Heart right ventricle (tissue), 16 donors: Measurements from ENCODE around the gene BFSP2. TPM values are rescaled to one million over a fixed set of nuclear protein-coding genes. Genes with fewer than 3 reads are reported as not detected.
"Not testable (repeated sequence)": the region's sequence is repeated elsewhere in the genome, so short reads cannot be mapped to it uniquely, and the experiment has no call there.

Experiments
- ATAC-seq, 8 donors: fragments of 200-7000 bp; cut with Tn5 transposase; one replicate each; pipeline ENCODE4 v1.9.1; 2020; ENCODE audit warnings: mild to moderate bottlenecking in 8 of 8, moderate library complexity in 8 of 8, moderate number of reproducible peaks in 1 of 8
- DNase-seq, 2 donors: peaks; one replicate each; pipeline ENCODE4 v3.0.0-alpha.2; 2020
- H3K27ac ChIP-seq, 10 donors: fragments of 200-600 bp; sonication (generic) in 2 of 10; one replicate each; pipeline versions ENCODE4 v1.5.0 to v1.8.0; 2020 to 2022; ENCODE audit warnings: mild to moderate bottlenecking in 3 of 10
- H3K27me3 ChIP-seq, 7 donors: fragments of 200-600 bp; one replicate each; pipeline ENCODE4 v1.8.0; 2021 to 2022; ENCODE audit warnings: mild to moderate bottlenecking in 2 of 7
- H3K36me3 ChIP-seq, 9 donors: fragments of 200-600 bp; sonication (generic) in 1 of 9; one replicate each; pipeline versions ENCODE4 v1.5.0 to v1.8.0; 2020 to 2022; ENCODE audit warnings: mild to moderate bottlenecking in 2 of 9
- H3K4me1 ChIP-seq, 9 donors: fragments of 200-600 bp; sonication (generic) in 1 of 9; one replicate each; pipeline versions ENCODE4 v1.5.0 to v1.8.0; 2020 to 2022; ENCODE audit warnings: mild to moderate bottlenecking in 4 of 9
- H3K4me3 ChIP-seq, 10 donors: fragments of 200-600 bp; sonication (generic) in 2 of 10; one replicate each; pipeline versions ENCODE4 v1.5.0 to v1.8.0; 2020 to 2022; ENCODE audit warnings: mild to moderate bottlenecking in 7 of 10, moderate library complexity in 2 of 10
- H3K9me3 ChIP-seq, 11 donors: fragments of 200-600 bp in 10 of 11; sonication (generic) in 2 of 11; one replicate each; pipeline versions ENCODE4 v1.5.0 to v1.8.0; 2013 to 2022; ENCODE audit warnings: mild to moderate bottlenecking in 2 of 11, control low read depth in 1 of 11, moderate library complexity in 1 of 11
- CTCF ChIP-seq, 9 donors: fragments of 200-600 bp; sonication (generic) in 2 of 9; IDR thresholded peaks; one replicate each; pipeline versions ENCODE4 v1.5.0 to v1.8.0; 2021 to 2022; ENCODE audit warnings: antibody characterized with exemption in 9 of 9, mild to moderate bottlenecking in 5 of 9, moderate library complexity in 1 of 9
- WGBS, 2 donors: extraction: QIAGEN DNeasy Blood & Tissue Kit; methylation state at CpG; one replicate each; pipeline ENCODE4 v1.1.7; 2013; ENCODE audit warnings: inconsistent platforms in 1 of 2; 5-methylcytosine and 5-hydroxymethylcytosine counted together
- intact Hi-C, 10 donors: fragments of 100-400 bp; cut with DNase I; formaldehyde crosslinking; loops; one replicate each; pipeline versions ENCODE4 v1.11.1 to v1.14.2; 2022
- polyA plus RNA-seq, 2 donors: library from polyadenylated mRNA; stranded (reverse); fragments of 200-250 nt; gene quantifications; one replicate each; pipeline ENCODE4 v1.2.3, GENCODE V29; 2013
- total RNA-seq, 10 donors: library from RNA; stranded (reverse); fragmentation: NEBNext Ultra II Directional in 3 of 10; extraction: Animal tissue kit (Norgen Biotek cat#: 25700) in 3 of 10; gene quantifications; one replicate each; pipeline versions ENCODE4 v1.2.1 to v1.2.4, GENCODE V29; 2021 to 2023
- donor health status: Arrhythmogenic right ventricular cardiomyopathy.
- donor health status: ischemic (EF 13 %, LVEDD 7.1; RV severe dilation, severe dysfunction).
- donor health status: healthy with polysubstance abuse.
- donor health status: DM: no; HTN: yes; CAD: no.
- donor health status: DM: no; HTN: no; CAD: no.
- donor health status: ischemic (EF 25% LVEDD 6.9; RV normal size, moderate dysfunction).
- donor health status: ischemic (EF 25% LVEDD 5.7; RV mildly dilated, moderate dysfunction).
- donor health status: healthy.
- donor health status: DM: yes; HTN: yes; CAD: no.
- donor health status: Ischemic cardiomyopathy.
- donor health status: ischemic (EF 35%, LVEDD 5.7; RV mildly dilated, moderate dysfunction).
- donor health status: nonischemic (EF 11% LVEDD 7.7; RV severe dilation, severe dysfunction).
- donor health status: DM: yes; HTN: yes; CAD: no.
- donor health status: PGD.
- donor health status: ischemic (EF 29% LVEDD 5.4; RV normal size, mild dysfunction).
- donor health status: nonischemic (EF 23%, LVEDD 6.1; RV moderate dilation, normal function).

BFSP2 gene
- total and polyA plus RNA-seq, 12 donors: 0.17 TPM; not detected in 11

GRCh38 chr3:133477487-133477886, 77.6 kb downstream of the BFSP2 start:
- DNase-seq (no peak), ATAC-seq (no peak)
- Histone ChIP-seq H3K9me3 (no peaks in the 10 kb centered on the region), H3K4me1 (peaks cover 7 to 19% (median 16%) of the 10 kb centered on the region in 9 donors), H3K4me3 (no peak overlapping the region), H3K27ac (no peak overlapping the region), H3K27me3 (no peaks in the 10 kb centered on the region), H3K36me3 (no peaks in the 10 kb centered on the region)
- intact Hi-C loops: loop anchor here in 2 of 10 donors (10.0 kb wide), 1 partner anchor 97 kb away; the partner anchor contains the start of gene CDV3 (in 2 of the 2)
- no peak for TF ChIP-seq CTCF (IDR thresholded peaks at IDR 0.05)

GRCh38 chr3:133478624-133479023, 78.8 kb downstream of the BFSP2 start:
- intact Hi-C loops: loop anchor here in 2 of 10 donors (10.0 kb wide), 1 partner anchor 96 kb away; the partner anchor contains the start of gene CDV3 (in 2 of the 2)
- Histone ChIP-seq H3K27me3 (no peaks in the 10 kb centered on the region), H3K4me1 (peaks cover 7 to 19% (median 16%) of the 10 kb centered on the region in 9 donors), H3K9me3 (no peaks in the 10 kb centered on the region), H3K4me3 (no peak overlapping the region), H3K27ac (no peak overlapping the region), H3K36me3 (no peaks in the 10 kb centered on the region)
- DNase-seq: no peak
- TF ChIP-seq CTCF (IDR thresholded peaks at IDR 0.05): no peak
- 62 to 65% methylated on average over 1 of the region's 1 CpG for WGBS, 2 donors
- ATAC-seq: no peak

- Histone ChIP-seq H3K4me3 (no peak overlapping the region), H3K9me3 (peaks cover 0 to 4% (median 0%) of the 10 kb centered on the region in 11 donors), H3K27me3 (no peaks in the 10 kb centered on the region), H3K4me1 (peaks cover 5 to 12% (median 9%) of the 10 kb centered on the region in 9 donors), H3K36me3 (no peaks in the 10 kb centered on the region), H3K27ac (no peak overlapping the region)
- intact Hi-C loops: loop anchor here in 2 of 10 donors (10.0 kb wide), 1 partner anchor 95 kb away; the partner anchor contains the start of gene CDV3 (in 2 of the 2)
- no peak for DNase-seq
- no peak for ATAC-seq
- TF ChIP-seq CTCF (IDR thresholded peaks at IDR 0.05): no peak
- 94 to 95% methylated on average over 2 of the region's 2 CpGs for WGBS, 2 donors
Measured at GRCh38 chr3:133479401-133479800, 79.5 kb downstream of the BFSP2 start.

GRCh38 chr3:133479895-133480669, 80.2 kb downstream of the BFSP2 start:
- DNase-seq (no peak), ATAC-seq (no peak)
- intact Hi-C loops: loop anchor here in 2 of 10 donors (10.0 kb wide), 1 partner anchor 95 kb away; the partner anchor contains the start of gene CDV3 (in 2 of the 2)
- Histone ChIP-seq H3K4me1 (peaks cover 0 to 5% (median 3%) of the 10 kb centered on the region in 9 donors), H3K27ac (no peak overlapping the region), H3K4me3 (no peak overlapping the region), H3K9me3 (peaks cover 0 to 10% (median 0%) of the 10 kb centered on the region in 11 donors), H3K27me3 (no peaks in the 10 kb centered on the region), H3K36me3 (no peaks in the 10 kb centered on the region)
- WGBS, 2 donors: 95% methylated on average over 7 of the region's 7 CpGs
- no peak for TF ChIP-seq CTCF (IDR thresholded peaks at IDR 0.05)

GRCh38 chr3:133482474-133482873, 82.6 kb downstream of the BFSP2 start:
- H3K36me3 ChIP-seq, H3K4me1 ChIP-seq, intact Hi-C loops, H3K4me3 ChIP-seq, ATAC-seq, H3K27ac ChIP-seq, H3K27me3 ChIP-seq, DNase-seq: not testable (repeated sequence)
- WGBS, 2 donors: 74 to 75% methylated on average over 5 of the region's 5 CpGs
- H3K9me3 ChIP-seq: peaks cover 0 to 20% (median 0%) of the 10 kb centered on the region in 11 donors
